HCT116 (cell line): ENCODE results near the gene CTRL. TPM values are rescaled to one million over a fixed set of nuclear protein-coding genes. Genes with fewer than 3 reads are reported as not detected.
A peak's percentile ranks its signal among the peaks of the same experiment; 100 is the strongest.

ENCODE experiments used
- ATAC-seq: fragments of 200-7000 bp; cut with Tn5 transposase; 2 replicates; pipeline ENCODE4 v1.9.1; 2020; ENCODE audit warnings: mild to moderate bottlenecking, moderate library complexity
- BruUV-seq: library from RNA; stranded (reverse); fragments of 400-500 nt; replicated peaks from 2 replicates; lab custom pipeline; 2021; lab: Mats Ljungman, UMichigan
- CTCF ChIA-PET: fragments of 300-600 bp; sonication (Branson Sonifier 250); formaldehyde crosslinking; loops from one replicate; lab custom pipeline; 2021; ENCODE audit warnings: antibody characterized with exemption; lab: Charles Lee
- POLR2A ChIA-PET: fragments of 300-600, 350-600 bp; sonication (Branson Sonifier 250); formaldehyde crosslinking; loops from one replicate; lab custom pipeline; 2021; ENCODE audit warnings: antibody characterized with exemption; lab: Charles Lee
- RAD21 ChIA-PET, 2 experiments: fragments of 300-600 bp; sonication (Branson Sonifier 250); formaldehyde crosslinking; loops; one replicate each; lab custom pipeline; 2023; ENCODE audit warnings: low total read pairs in 2 of 2; ENCODE audit not compliant: uncharacterized antibody in 2 of 2, unreplicated experiment in 2 of 2, low non-redundant PET in 1 of 2; lab: Charles Lee
- DNase-seq: peaks from one replicate; pipeline ENCODE4 v3.0.0-alpha.2; 2010; ENCODE audit warnings: low read depth, low spot score
- H2AFZ ChIP-seq: fragments of 200-600 bp; shearing (Covaris generic), sonication (generic); 2 replicates; pipeline ENCODE4 v1.6.1; 2017; ENCODE audit warnings: low read depth, mixed run types, mixed read lengths, antibody characterized with exemption, low read length; ENCODE audit not compliant: poor library complexity, severe bottlenecking
- H3K27ac ChIP-seq: 2 replicates; pipeline ENCODE4 v1.5.1; 2012; ENCODE audit warnings: low read depth, low read length
- H3K27me3 ChIP-seq: fragments of 200-600 bp; sonication (generic); 2 replicates; pipeline ENCODE4 v1.6.1; 2016; ENCODE audit warnings: mixed run types, low read length, mixed read lengths; ENCODE audit not compliant: insufficient read depth
- H3K36me3 ChIP-seq, 2 experiments: fragments of 200-500 bp in 1 of 2; fragments of 200-600 bp in 1 of 2; sonication (Bioruptor generic) in 1 of 2; sonication (generic) in 1 of 2; 2 replicates each; pipeline versions ENCODE4 v1.5.1 to v1.6.1; 2014 to 2016; ENCODE audit warnings: low read length in 2 of 2, inconsistent platforms in 1 of 2, mixed read lengths in 1 of 2, mixed run types in 1 of 2; ENCODE audit not compliant: insufficient read depth in 2 of 2, control insufficient read depth in 1 of 2
- H3K4me1 ChIP-seq, 2 experiments: fragments of 200-600 bp in 1 of 2; sonication (generic) in 1 of 2; 2 replicates each; pipeline versions ENCODE4 v1.5.1 to v1.6.1; 2012 to 2017; ENCODE audit warnings: low read length in 2 of 2, inconsistent platforms in 1 of 2, mild to moderate bottlenecking in 1 of 2, mixed read lengths in 1 of 2, mixed run types in 1 of 2, moderate library complexity in 1 of 2; ENCODE audit not compliant: insufficient read depth in 2 of 2, control insufficient read depth in 1 of 2
- H3K4me2 ChIP-seq: fragments of 200-600 bp; sonication (generic); 2 replicates; pipeline ENCODE4 v1.6.1; 2017; ENCODE audit warnings: mixed run types, low read length, mixed read lengths
- H3K4me3 ChIP-seq, 2 experiments: fragments of 200-600 bp in 1 of 2; sonication (generic) in 1 of 2; replicated peaks in 1 of 2; 2 replicates each; pipeline ENCODE4 v1.5.1; 2011 to 2016; ENCODE audit warnings: low read length in 2 of 2, control low read depth in 1 of 2, low read depth in 1 of 2, mild to moderate bottlenecking in 1 of 2, mixed read lengths in 1 of 2, mixed run types in 1 of 2
- H3K79me2 ChIP-seq: fragments of 200-600 bp; sonication (generic); 2 replicates; pipeline ENCODE4 v1.6.1; 2017; ENCODE audit warnings: mild to moderate bottlenecking, mixed run types, low read length, moderate library complexity, mixed read lengths; ENCODE audit not compliant: insufficient read depth
- H3K9ac ChIP-seq: fragments of 200-600 bp; sonication (generic); 2 replicates; pipeline ENCODE4 v1.6.1; 2016; ENCODE audit warnings: low read length, mixed read lengths
- H3K9me2 ChIP-seq: fragments of 200-600 bp; sonication (generic), shearing (Covaris generic); 2 replicates; pipeline ENCODE4 v1.6.1; 2017; ENCODE audit warnings: mixed run types, mild to moderate bottlenecking, moderate library complexity; ENCODE audit not compliant: insufficient read depth
- H3K9me3 ChIP-seq, 2 experiments: fragments of 200-500 bp in 1 of 2; fragments of 200-600 bp in 1 of 2; sonication (Bioruptor generic) in 1 of 2; sonication (generic) in 1 of 2; 2 replicates each; pipeline ENCODE4 v1.6.1; 2014 to 2017; ENCODE audit warnings: low read length in 2 of 2, mixed read lengths in 2 of 2, inconsistent platforms in 1 of 2, low read depth in 1 of 2, mild to moderate bottlenecking in 1 of 2, mixed run types in 1 of 2, moderate library complexity in 1 of 2; ENCODE audit not compliant: control insufficient read depth in 1 of 2, insufficient read depth in 1 of 2
- H4K20me1 ChIP-seq: fragments of 200-600 bp; sonication (generic), shearing (Covaris generic); 2 replicates; pipeline ENCODE4 v1.6.1; 2017; ENCODE audit warnings: mixed run types, mild to moderate bottlenecking, moderate library complexity; ENCODE audit not compliant: insufficient read depth
- CBX3 ChIP-seq: IDR thresholded peaks from 2 replicates; pipeline ENCODE4 v1.6.1; 2012; ENCODE audit warnings: low read depth
- ELF1 ChIP-seq: IDR thresholded peaks from 2 replicates; pipeline ENCODE4 v1.6.1; 2012; ENCODE audit warnings: low read depth, borderline replicate concordance
- EZH2phosphoT487 ChIP-seq: fragments of 200-600 bp; IDR thresholded peaks from 2 replicates; pipeline ENCODE4 v1.6.1; 2018; ENCODE audit warnings: antibody characterized with exemption, borderline replicate concordance
- POLR2A ChIP-seq: IDR thresholded peaks from 2 replicates; pipeline ENCODE4 v1.7.0; 2011; ENCODE audit warnings: borderline replicate concordance; ENCODE audit not compliant: insufficient read depth, insufficient read length; ENCODE audit errors: extremely low read depth
- RAD21 ChIP-seq: IDR thresholded peaks from 2 replicates; pipeline ENCODE4 v1.6.1; 2012; ENCODE audit warnings: low read depth, mild to moderate bottlenecking
- TCF7L2 ChIP-seq: IDR thresholded peaks from 2 replicates; pipeline ENCODE4 v1.7.0; 2011; ENCODE audit warnings: borderline replicate concordance, inconsistent platforms; ENCODE audit not compliant: insufficient read depth, insufficient read length; ENCODE audit errors: extremely low read depth
- YY1 ChIP-seq: IDR thresholded peaks from 2 replicates; pipeline ENCODE4 v1.6.1; 2011; ENCODE audit warnings: low read length, low read depth, moderate library complexity, mild to moderate bottlenecking; ENCODE audit not compliant: insufficient replicate concordance; ENCODE audit errors: extremely low read depth
- ZBTB33 ChIP-seq: IDR thresholded peaks from 2 replicates; pipeline ENCODE4 v1.6.1; 2011; ENCODE audit warnings: mild to moderate bottlenecking, low read length, moderate library complexity; ENCODE audit not compliant: insufficient replicate concordance; ENCODE audit errors: extremely low read depth
- ZFX ChIP-seq: fragments of 450-650 bp; IDR thresholded peaks from 2 replicates; pipeline ENCODE4 v1.6.1; 2017
- ZNF274 ChIP-seq: fragments of 200-500 bp; sonication (Bioruptor generic); IDR thresholded peaks from 2 replicates; pipeline ENCODE4 v1.6.1; 2014; ENCODE audit warnings: mild to moderate bottlenecking, low read depth, low read length, inconsistent platforms
- intact Hi-C: fragments of 100-400 bp; cut with micrococcal nuclease; formaldehyde crosslinking; loops from 2 replicates; pipeline ENCODE4 v1.10.0; 2022
- total RNA-seq: library from RNA; stranded (reverse); gene quantifications from one replicate; pipeline ENCODE4 v1.2.1, GENCODE V29; 2021; ENCODE audit not compliant: unreplicated experiment
- TF ChIP-seq, protein P1 (sequence below), 3 experiments: fragments of 200-600 bp in 1 of 3; sonication (generic) in 1 of 3; IDR thresholded peaks in 2 of 3; conservative IDR thresholded peaks in 1 of 3; 2 replicates each; pipeline ENCODE4 v1.5.1; 2012 to 2017; ENCODE audit warnings: low read depth in 2 of 3, low read length in 2 of 3, antibody characterized with exemption in 1 of 3, borderline replicate concordance in 1 of 3, control low read depth in 1 of 3, mild to moderate bottlenecking in 1 of 3, mixed read lengths in 1 of 3, mixed run types in 1 of 3, moderate library complexity in 1 of 3; ENCODE audit not compliant: insufficient read depth in 1 of 3
- TF ChIP-seq, protein P2 (sequence below): IDR thresholded peaks from 2 replicates; pipeline ENCODE4 v1.6.1; 2012
- TF ChIP-seq, protein P3 (sequence below): IDR thresholded peaks from 2 replicates; pipeline ENCODE4 v1.6.1; 2012

Gene CTRL
- total RNA-seq, 1 experiment from 2014 or later, result 3.4 TPM

DNA sequence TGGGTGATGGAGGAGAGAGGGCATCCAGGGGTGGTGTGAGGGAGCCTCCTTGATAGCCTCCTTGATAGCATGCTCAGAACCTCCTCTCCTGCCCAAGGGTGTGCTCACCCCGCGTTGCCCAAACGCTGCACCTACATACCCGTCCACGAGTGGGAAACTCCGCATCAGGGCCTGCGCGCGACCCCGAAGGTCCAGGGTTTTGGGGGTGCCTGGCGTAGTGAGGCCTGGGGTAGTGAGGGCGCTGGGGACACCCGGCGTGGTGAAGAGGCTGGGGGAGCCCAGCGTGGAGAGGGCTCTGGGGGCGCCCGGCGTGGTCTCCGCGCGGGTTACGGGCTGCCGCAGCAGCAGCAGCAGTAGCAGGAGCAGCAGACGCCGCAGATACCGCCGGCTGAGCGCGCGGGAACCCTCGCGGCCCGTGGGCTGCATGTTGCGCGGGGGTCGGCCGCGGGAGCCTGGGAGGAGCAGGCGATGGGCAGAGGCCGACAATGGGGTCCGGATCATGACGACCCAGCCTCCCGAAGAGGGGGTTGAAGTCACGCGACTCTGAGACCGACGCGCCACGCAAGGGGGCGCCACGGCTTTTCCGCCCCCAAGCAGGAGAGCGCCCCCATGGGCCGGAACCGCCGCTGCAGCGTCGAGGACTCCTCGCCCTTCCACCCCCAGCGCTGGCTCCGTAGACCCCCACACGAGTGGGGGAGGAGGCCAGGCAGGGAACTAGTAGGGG lies 48.5 kb upstream of the CTRL start, which contains the start of gene DPEP3:
DPEP3 (minus strand) TSS at position 545 of the 724 bp plus-strand sequence; CDS start at position 426, 119 bp downstream.
- TF ChIP-seq ELF1, result no peak
- TF ChIP-seq, protein P1, sequence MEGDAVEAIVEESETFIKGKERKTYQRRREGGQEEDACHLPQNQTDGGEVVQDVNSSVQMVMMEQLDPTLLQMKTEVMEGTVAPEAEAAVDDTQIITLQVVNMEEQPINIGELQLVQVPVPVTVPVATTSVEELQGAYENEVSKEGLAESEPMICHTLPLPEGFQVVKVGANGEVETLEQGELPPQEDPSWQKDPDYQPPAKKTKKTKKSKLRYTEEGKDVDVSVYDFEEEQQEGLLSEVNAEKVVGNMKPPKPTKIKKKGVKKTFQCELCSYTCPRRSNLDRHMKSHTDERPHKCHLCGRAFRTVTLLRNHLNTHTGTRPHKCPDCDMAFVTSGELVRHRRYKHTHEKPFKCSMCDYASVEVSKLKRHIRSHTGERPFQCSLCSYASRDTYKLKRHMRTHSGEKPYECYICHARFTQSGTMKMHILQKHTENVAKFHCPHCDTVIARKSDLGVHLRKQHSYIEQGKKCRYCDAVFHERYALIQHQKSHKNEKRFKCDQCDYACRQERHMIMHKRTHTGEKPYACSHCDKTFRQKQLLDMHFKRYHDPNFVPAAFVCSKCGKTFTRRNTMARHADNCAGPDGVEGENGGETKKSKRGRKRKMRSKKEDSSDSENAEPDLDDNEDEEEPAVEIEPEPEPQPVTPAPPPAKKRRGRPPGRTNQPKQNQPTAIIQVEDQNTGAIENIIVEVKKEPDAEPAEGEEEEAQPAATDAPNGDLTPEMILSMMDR (IDR thresholded peaks at IDR 0.05 in 2 of 3, conservative IDR thresholded peaks at IDR 0.05 in 1 of 3; ENCODE audit: borderline replicate concordance in 1 of 3, insufficient read depth in 1 of 3, low read depth in 2 of 3, low read length in 2 of 3), result peak in 2 of 3 experiments; percentile 6 to 24; a peak in 1 of 6 replicates
- TF ChIP-seq, all 23 proteins: peak for 1
- H3K4me1 ChIP-seq, result no peaks in the 10 kb centered on the region
- no peak within 1 kb of the TSS for H3K9ac ChIP-seq
- ChIA-PET RAD21 (no interaction called here), POLR2A (no interaction called here), CTCF (interaction anchor here (1.4 kb wide), 1 partner anchor 18 kb away, joined by 4 read pairs; the partner anchor contains the start of gene DPEP2)
- H3K9me3 ChIP-seq, result no peaks in the 10 kb centered on the region
- H3K9me2 ChIP-seq, result no peaks in the 10 kb centered on the region
- H3K4me2 ChIP-seq, result no peak within 1 kb of the TSS
- intact Hi-C loops, result no loop called here
- no TSS peak for BruUV-seq
- H3K27me3 ChIP-seq, result no peaks in the 10 kb centered on the region
- no peak for DNase-seq
- H2AFZ ChIP-seq, result no peak within 1 kb of the TSS
- ATAC-seq, result no peak
- H4K20me1 ChIP-seq, result no peaks in the 10 kb centered on the region
- H3K79me2 ChIP-seq, result no peaks in the 10 kb centered on the region
- no peak within 1 kb of the TSS for H3K4me3 ChIP-seq
- H3K27ac ChIP-seq, result no peak within 1 kb of the TSS
- no peaks in the 10 kb centered on the region for H3K36me3 ChIP-seq

GRCh38 chr16:67977469-67978227 lies 46.0 kb upstream of the CTRL start:
- Histone ChIP-seq H3K4me3 (no peak overlapping the region), H3K79me2 (no peaks in the 10 kb centered on the region), H3K9me3 (no peaks in the 10 kb centered on the region), H2AFZ (no peak overlapping the region), H3K27ac (no peak overlapping the region), H3K27me3 (no peaks in the 10 kb centered on the region), H3K4me2 (no peak overlapping the region), H4K20me1 (no peaks in the 10 kb centered on the region), H3K9ac (no peak overlapping the region), H3K9me2 (no peaks in the 10 kb centered on the region), H3K4me1 (no peaks in the 10 kb centered on the region), H3K36me3 (no peaks in the 10 kb centered on the region)
- peak; percentile 57 for ATAC-seq
- ChIA-PET CTCF (no interaction called here), RAD21 (no interaction called here), POLR2A (no interaction called here)
- intact Hi-C loops, result no loop called here
- no TSS peak for BruUV-seq
- no peak for DNase-seq
- TF ChIP-seq TCF7L2, result no peak
- TF ChIP-seq, protein P2, sequence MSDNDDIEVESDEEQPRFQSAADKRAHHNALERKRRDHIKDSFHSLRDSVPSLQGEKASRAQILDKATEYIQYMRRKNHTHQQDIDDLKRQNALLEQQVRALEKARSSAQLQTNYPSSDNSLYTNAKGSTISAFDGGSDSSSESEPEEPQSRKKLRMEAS, result no peak
- TF ChIP-seq, protein P3, sequence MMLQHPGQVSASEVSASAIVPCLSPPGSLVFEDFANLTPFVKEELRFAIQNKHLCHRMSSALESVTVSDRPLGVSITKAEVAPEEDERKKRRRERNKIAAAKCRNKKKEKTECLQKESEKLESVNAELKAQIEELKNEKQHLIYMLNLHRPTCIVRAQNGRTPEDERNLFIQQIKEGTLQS, result no peak
- no peak for TF ChIP-seq YY1
- no peak for TF ChIP-seq ZFX
- no peak for TF ChIP-seq EZH2phosphoT487
- no peak for TF ChIP-seq RAD21
- TF ChIP-seq POLR2A, result no peak
- TF ChIP-seq CBX3, result no peak
- TF ChIP-seq ZNF274, result no peak
- TF ChIP-seq ZBTB33, result no peak
